Keratinocyte (primary cell): ENCODE data around the gene GAS2. TPM values are rescaled to one million over a fixed set of nuclear protein-coding genes. Genes with fewer than 3 reads are reported as not detected.

ENCODE experiments used
- DNase-seq: peaks from one replicate; pipeline ENCODE4 v3.0.0-alpha.2; 2011; ENCODE audit warnings: low read depth, missing footprints, low spot score
- FAIRE-seq: peaks from 2 replicates; lab custom pipeline; 2011; peaks lifted over from hg19 to GRCh38; lab: Jason Lieb, UNC
- H2AFZ ChIP-seq: 2 replicates; pipeline ENCODE4 v1.6.0; 2012; ENCODE audit warnings: low read length, control low read depth, inconsistent platforms; ENCODE audit not compliant: control insufficient read depth
- H3K27ac ChIP-seq: 2 replicates; pipeline ENCODE4 v1.5.1; 2011; ENCODE audit warnings: low read length; ENCODE audit not compliant: control insufficient read depth, insufficient read depth
- H3K27me3 ChIP-seq: 3 replicates; pipeline ENCODE4 v1.6.0; 2011; ENCODE audit warnings: low read length; ENCODE audit not compliant: control insufficient read depth, insufficient read depth; ENCODE audit errors: extremely low read depth
- H3K36me3 ChIP-seq, 2 experiments: 2 replicates in 1 of 2; 3 replicates in 1 of 2; pipeline ENCODE4 v1.5.1; 2011; ENCODE audit warnings: low read length in 2 of 2, mild to moderate bottlenecking in 1 of 2; ENCODE audit not compliant: control insufficient read depth in 2 of 2, insufficient read depth in 2 of 2; ENCODE audit errors: extremely low read depth in 1 of 2
- H3K4me1 ChIP-seq: 3 replicates; pipeline ENCODE4 v1.5.1; 2011; ENCODE audit warnings: low read length; ENCODE audit not compliant: control insufficient read depth, insufficient read depth; ENCODE audit errors: extremely low read depth
- H3K4me2 ChIP-seq: 3 replicates; pipeline ENCODE4 v1.6.0; 2011; ENCODE audit warnings: low read depth, low read length; ENCODE audit not compliant: control insufficient read depth, insufficient read depth; ENCODE audit errors: extremely low read depth
- H3K4me3 ChIP-seq, 3 experiments: fragments of 200-600 bp in 1 of 3; sonication (generic) in 1 of 3; 2 replicates in 2 of 3; 3 replicates in 1 of 3; pipeline ENCODE4 v1.5.1; 2011 to 2016; ENCODE audit warnings: low read length in 3 of 3, mild to moderate bottlenecking in 3 of 3, control low read depth in 2 of 3, inconsistent platforms in 1 of 3, low read depth in 1 of 3, mixed read lengths in 1 of 3, mixed run types in 1 of 3, moderate library complexity in 1 of 3; ENCODE audit not compliant: control insufficient read depth in 2 of 3, insufficient read depth in 2 of 3; ENCODE audit errors: extremely low read depth in 1 of 3
- H3K79me2 ChIP-seq: 2 replicates; pipeline ENCODE4 v1.6.0; 2012; ENCODE audit warnings: low read length; ENCODE audit not compliant: control insufficient read depth, insufficient read depth
- H3K9ac ChIP-seq: 3 replicates; pipeline ENCODE4 v1.6.0; 2011; ENCODE audit warnings: low read length; ENCODE audit not compliant: control insufficient read depth, insufficient read depth; ENCODE audit errors: extremely low read depth
- H3K9me1 ChIP-seq: 3 replicates; pipeline ENCODE4 v1.6.0; 2011; ENCODE audit warnings: low read length; ENCODE audit not compliant: control insufficient read depth, insufficient read depth; ENCODE audit errors: extremely low read depth
- H3K9me3 ChIP-seq: 2 replicates; pipeline ENCODE4 v1.5.1; 2012; ENCODE audit warnings: low read depth, low read length; ENCODE audit not compliant: control insufficient read depth
- H4K20me1 ChIP-seq: 3 replicates; pipeline ENCODE4 v1.6.0; 2011; ENCODE audit warnings: low read length; ENCODE audit not compliant: control insufficient read depth, insufficient read depth; ENCODE audit errors: extremely low read depth
- EZH2 ChIP-seq: IDR thresholded peaks from one replicate; pipeline ENCODE4 v1.6.1; 2012; ENCODE audit warnings: inconsistent platforms, mild to moderate bottlenecking, low read length, moderate library complexity
- dilution Hi-C: fragments of 300-500 bp; cut with MboI; formaldehyde crosslinking; loops from one replicate; pipeline ENCODE4 v1.7.0; 2020; ENCODE audit warnings: low sequenced_read_pairs; ENCODE audit not compliant: extremely low pct_ligation_motif_present
- polyA plus RNA-seq, 5 experiments: library from polyadenylated mRNA; depleted of rRNA in 3 of 5; stranded (reverse) in 3 of 5; stranded (forward) in 1 of 5; unstranded in 1 of 5; fragments of >200 nt; gene quantifications; 1 replicate in 1 of 5; 2 replicates in 3 of 5; 3 replicates in 1 of 5; pipeline versions ENCODE4 v1.2.1 to v1.2.3, GENCODE V29; 2011 to 2012; ENCODE audit warnings: missing spikeins in 2 of 5, low read depth in 1 of 5, low replicate concordance in 1 of 5
- TF ChIP-seq, protein P1 (sequence below), 3 experiments: IDR thresholded peaks in 1 of 3; conservative IDR thresholded peaks in 1 of 3; optimal IDR thresholded peaks in 1 of 3; 2 replicates in 2 of 3; 3 replicates in 1 of 3; pipeline versions ENCODE3 to v1.5.1; 2011; ENCODE audit warnings: low read length in 3 of 3, mild to moderate bottlenecking in 3 of 3, moderate library complexity in 2 of 3, control low read depth in 1 of 3, inconsistent platforms in 1 of 3; ENCODE audit not compliant: insufficient read depth in 2 of 3; ENCODE audit errors: extremely low read depth in 1 of 3

Gene GAS2
- polyA plus RNA-seq, 1 donor (not counting 4 experiments of a cell fraction or from before 2014, with no cell fraction given): 0.62 TPM

DNA sequence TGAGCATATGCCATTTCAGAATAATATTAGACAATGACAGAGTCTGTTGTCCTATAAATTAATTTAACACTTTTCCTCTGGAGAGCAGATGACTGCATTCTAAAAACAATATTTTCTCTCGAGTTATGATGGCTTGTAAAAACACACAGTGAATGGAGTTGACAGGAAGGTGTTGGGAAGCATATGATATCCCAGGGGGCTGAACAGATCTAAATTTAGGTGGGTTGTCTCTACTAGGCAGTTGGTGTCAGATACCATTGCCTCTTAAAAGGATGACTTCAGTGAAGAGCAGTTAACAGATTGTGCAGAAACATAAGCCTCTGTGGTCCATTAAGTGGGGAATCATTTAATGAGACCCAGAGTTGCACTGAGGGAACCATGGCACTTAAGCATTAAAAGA is 132.5 kb downstream of the GAS2 start:
- TF ChIP-seq, protein P1, sequence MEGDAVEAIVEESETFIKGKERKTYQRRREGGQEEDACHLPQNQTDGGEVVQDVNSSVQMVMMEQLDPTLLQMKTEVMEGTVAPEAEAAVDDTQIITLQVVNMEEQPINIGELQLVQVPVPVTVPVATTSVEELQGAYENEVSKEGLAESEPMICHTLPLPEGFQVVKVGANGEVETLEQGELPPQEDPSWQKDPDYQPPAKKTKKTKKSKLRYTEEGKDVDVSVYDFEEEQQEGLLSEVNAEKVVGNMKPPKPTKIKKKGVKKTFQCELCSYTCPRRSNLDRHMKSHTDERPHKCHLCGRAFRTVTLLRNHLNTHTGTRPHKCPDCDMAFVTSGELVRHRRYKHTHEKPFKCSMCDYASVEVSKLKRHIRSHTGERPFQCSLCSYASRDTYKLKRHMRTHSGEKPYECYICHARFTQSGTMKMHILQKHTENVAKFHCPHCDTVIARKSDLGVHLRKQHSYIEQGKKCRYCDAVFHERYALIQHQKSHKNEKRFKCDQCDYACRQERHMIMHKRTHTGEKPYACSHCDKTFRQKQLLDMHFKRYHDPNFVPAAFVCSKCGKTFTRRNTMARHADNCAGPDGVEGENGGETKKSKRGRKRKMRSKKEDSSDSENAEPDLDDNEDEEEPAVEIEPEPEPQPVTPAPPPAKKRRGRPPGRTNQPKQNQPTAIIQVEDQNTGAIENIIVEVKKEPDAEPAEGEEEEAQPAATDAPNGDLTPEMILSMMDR (optimal IDR thresholded peaks at IDR 0.05 in 1 of 3, IDR thresholded peaks at IDR 0.05 in 1 of 3, conservative IDR thresholded peaks at IDR 0.05 in 1 of 3; ENCODE audit: extremely low read depth in 1 of 3, insufficient read depth in 2 of 3, low read length in 3 of 3): no peak
- no peak for TF ChIP-seq EZH2
- FAIRE-seq: no peak

DNA sequence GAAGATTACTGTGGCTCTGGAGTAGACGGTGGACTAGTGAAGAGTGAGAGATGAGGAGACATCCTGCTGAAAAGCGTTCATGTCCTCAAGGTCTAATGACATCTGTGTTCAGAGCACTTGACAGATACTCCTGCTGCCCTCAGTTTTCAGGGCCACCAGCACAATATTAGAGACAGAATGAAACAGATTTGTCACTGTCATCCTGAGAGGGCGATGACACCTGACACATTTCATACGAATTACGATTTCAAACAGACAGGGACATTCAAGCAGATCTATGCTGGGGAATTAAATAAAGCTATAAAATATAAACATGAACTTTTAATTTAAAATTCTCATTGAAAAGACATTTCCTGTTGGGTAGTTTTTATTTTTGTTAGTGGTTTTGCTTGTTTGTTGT is 134.1 kb downstream of the GAS2 start:
- no peak overlapping the region for H3K4me3 ChIP-seq
- no peak overlapping the region for H2AFZ ChIP-seq
- FAIRE-seq (no peak), DNase-seq (no peak)
- no peaks in the 10 kb centered on the region for H4K20me1 ChIP-seq
- H3K79me2 ChIP-seq: no peaks in the 10 kb centered on the region
- no peak overlapping the region for H3K27ac ChIP-seq
- no peaks in the 10 kb centered on the region for H3K36me3 ChIP-seq
- dilution Hi-C loops: no loop called here
- H3K9ac ChIP-seq: no peak overlapping the region
- no peaks in the 10 kb centered on the region for H3K9me3 ChIP-seq
- H3K4me1 ChIP-seq: no peaks in the 10 kb centered on the region
- TF ChIP-seq EZH2: no peak
- TF ChIP-seq, protein P1 (optimal IDR thresholded peaks at IDR 0.05 in 1 of 3, IDR thresholded peaks at IDR 0.05 in 1 of 3, conservative IDR thresholded peaks at IDR 0.05 in 1 of 3; ENCODE audit: extremely low read depth in 1 of 3, insufficient read depth in 2 of 3, low read length in 3 of 3): no peak
- no peaks in the 10 kb centered on the region for H3K9me1 ChIP-seq
- no peaks in the 10 kb centered on the region for H3K27me3 ChIP-seq
- no peak overlapping the region for H3K4me2 ChIP-seq

More for the DNA sequence above, 132.5 kb downstream of the GAS2 start:
- H3K79me2 ChIP-seq: no peaks in the 10 kb centered on the region
- H2AFZ ChIP-seq: no peak overlapping the region
- no peaks in the 10 kb centered on the region for H3K36me3 ChIP-seq
- H3K9ac ChIP-seq: no peak overlapping the region
- H3K27ac ChIP-seq: no peak overlapping the region
- H3K9me1 ChIP-seq: no peaks in the 10 kb centered on the region
- H3K27me3 ChIP-seq: no peaks in the 10 kb centered on the region
- dilution Hi-C loops: loop anchor here (25.0 kb wide), 2 partner anchors 112 to 237 kb away; no protein-coding TSS in a partner anchor
- H3K4me2 ChIP-seq: no peak overlapping the region
- no peak overlapping the region for H3K4me3 ChIP-seq
- no peaks in the 10 kb centered on the region for H3K4me1 ChIP-seq
- no peaks in the 10 kb centered on the region for H3K9me3 ChIP-seq
- no peaks in the 10 kb centered on the region for H4K20me1 ChIP-seq
- no peak for DNase-seq
